CD14-positive monocyte (primary cell): ENCODE results near the gene SDR39U1. TPM values are rescaled to one million over a fixed set of nuclear protein-coding genes. Genes with fewer than 3 reads are reported as not detected.
A peak's percentile ranks its signal among the peaks of the same experiment; 100 is the strongest.

Experiments
- DNase-seq, 3 donors: peaks; one replicate each; pipeline ENCODE4 v3.0.0-alpha.2; 2011 to 2022
- H2AFZ ChIP-seq: 2 replicates; pipeline ENCODE4 v1.6.0; 2012; ENCODE audit warnings: mild to moderate bottlenecking, low read depth, low read length, inconsistent platforms; ENCODE audit not compliant: insufficient read depth, poor library complexity, severe bottlenecking
- H3K27ac ChIP-seq, 2 donors: 1 replicate in 1 of 2; 2 replicates in 1 of 2; pipeline ENCODE4 v1.5.1; 2012 to 2013; ENCODE audit warnings: low read length in 2 of 2, control low read depth in 1 of 2, inconsistent platforms in 1 of 2, low read depth in 1 of 2, mild to moderate bottlenecking in 1 of 2
- H3K27me3 ChIP-seq, 2 donors: one replicate each; pipeline versions ENCODE4 v1.6.0 to v1.6.1; 2011 to 2013; ENCODE audit warnings: low read length in 2 of 2; ENCODE audit not compliant: control insufficient read depth in 2 of 2, insufficient read depth in 2 of 2
- H3K36me3 ChIP-seq, 2 donors: replicated peaks in 1 of 2; 1 replicate in 1 of 2; 2 replicates in 1 of 2; pipeline versions ENCODE4 v1.5.1 to v1.6.1; 2012 to 2013; ENCODE audit warnings: low read length in 2 of 2, control low read depth in 1 of 2, inconsistent platforms in 1 of 2, mild to moderate bottlenecking in 1 of 2; ENCODE audit not compliant: insufficient read depth in 2 of 2, control insufficient read depth in 1 of 2
- H3K4me1 ChIP-seq, 2 donors: 1 replicate in 1 of 2; 2 replicates in 1 of 2; pipeline versions ENCODE4 v1.5.1 to v1.6.1; 2012 to 2013; ENCODE audit warnings: low read length in 2 of 2, control low read depth in 1 of 2, inconsistent platforms in 1 of 2, mild to moderate bottlenecking in 1 of 2, moderate library complexity in 1 of 2; ENCODE audit not compliant: insufficient read depth in 2 of 2, control insufficient read depth in 1 of 2
- H3K4me2 ChIP-seq: replicated peaks from 2 replicates; pipeline ENCODE3; 2012; ENCODE audit warnings: low read length, moderate library complexity, mild to moderate bottlenecking; ENCODE audit not compliant: poor library complexity, severe bottlenecking; ENCODE audit errors: extremely low read depth
- H3K4me3 ChIP-seq, 3 experiments: fragments of 200-600 bp in 1 of 3; sonication (generic) in 1 of 3; replicated peaks in 1 of 3; 1 replicate in 2 of 3; 2 replicates in 1 of 3; pipeline ENCODE4 v1.5.1; 2011 to 2013; ENCODE audit warnings: low read length in 3 of 3, mild to moderate bottlenecking in 3 of 3, control low read depth in 2 of 3, low read depth in 2 of 3, inconsistent platforms in 1 of 3, moderate library complexity in 1 of 3
- H3K79me2 ChIP-seq: 2 replicates; pipeline ENCODE4 v1.6.0; 2012; ENCODE audit warnings: mild to moderate bottlenecking, control low read depth, inconsistent platforms, low read length, moderate library complexity; ENCODE audit not compliant: insufficient read depth
- H3K9ac ChIP-seq: 2 replicates; pipeline ENCODE4 v1.6.0; 2017; ENCODE audit warnings: low read length, mild to moderate bottlenecking; ENCODE audit not compliant: insufficient read depth, poor library complexity, severe bottlenecking
- H3K9me3 ChIP-seq, 2 donors: replicated peaks in 1 of 2; 1 replicate in 1 of 2; 2 replicates in 1 of 2; pipeline versions ENCODE4 v1.5.1 to v1.6.1; 2012 to 2013; ENCODE audit warnings: low read length in 2 of 2, control low read depth in 1 of 2; ENCODE audit not compliant: control insufficient read depth in 1 of 2, insufficient read depth in 1 of 2
- H4K20me1 ChIP-seq: 2 replicates; pipeline ENCODE4 v1.6.0; 2012; ENCODE audit warnings: mild to moderate bottlenecking, low read length, control low read depth, moderate library complexity; ENCODE audit not compliant: insufficient read depth
- H3K27ac Mint-ChIP-seq, 7 donors: one replicate each; pipeline ENCODE4 v1.8.0; 2020; ENCODE audit warnings: mild to moderate bottlenecking in 7 of 7, mixed read lengths in 7 of 7, moderate library complexity in 6 of 7, inconsistent platforms in 2 of 7
- H3K27me3 Mint-ChIP-seq, 3 donors: one replicate each; pipeline ENCODE4 v1.8.0; 2021 to 2022; ENCODE audit warnings: low read depth in 3 of 3, mild to moderate bottlenecking in 3 of 3, mixed read lengths in 3 of 3, moderate library complexity in 3 of 3, inconsistent platforms in 1 of 3
- H3K36me3 Mint-ChIP-seq, 2 donors: one replicate each; pipeline ENCODE4 v1.8.0; 2020; ENCODE audit warnings: mixed read lengths in 2 of 2, inconsistent platforms in 1 of 2, mild to moderate bottlenecking in 1 of 2
- H3K4me1 Mint-ChIP-seq: one replicate; pipeline ENCODE4 v1.8.0; 2020; ENCODE audit warnings: mild to moderate bottlenecking, mixed read lengths
- H3K4me3 Mint-ChIP-seq, 2 donors: one replicate each; pipeline ENCODE4 v1.8.0; 2020; ENCODE audit warnings: mild to moderate bottlenecking in 2 of 2, mixed read lengths in 2 of 2, moderate library complexity in 1 of 2
- H3K9me3 Mint-ChIP-seq, 7 donors: one replicate each; pipeline ENCODE4 v1.8.0; 2020 to 2022; ENCODE audit warnings: mixed read lengths in 7 of 7, mild to moderate bottlenecking in 6 of 7, moderate library complexity in 6 of 7, inconsistent platforms in 2 of 7
- WGBS: methylation state at CpG from one replicate; pipeline ENCODE4 v1.1.5; 2013; ENCODE audit warnings: missing lambda C conversion rate; ENCODE audit not compliant: insufficient coverage; 5-methylcytosine and 5-hydroxymethylcytosine counted together
- intact Hi-C, 2 donors: fragments of 100-400 bp; cut with micrococcal nuclease; formaldehyde crosslinking; loops; one replicate each; pipeline versions ENCODE4 v1.15.0 to v1.15.1; 2023
- polyA plus RNA-seq, 3 donors: library from polyadenylated mRNA; depleted of rRNA in 1 of 3; unstranded in 2 of 3; stranded (reverse) in 1 of 3; fragments of 300-500 nt in 2 of 3; fragments of >200 nt in 1 of 3; fragmentation: Illumina TruSeq in 2 of 3; gene quantifications; 1 replicate in 2 of 3; 2 replicates in 1 of 3; pipeline ENCODE4 v1.2.3, GENCODE V29; 2012 to 2021
- TF ChIP-seq, protein P1 (sequence below): fragments of 200-600 bp; IDR thresholded peaks from one replicate; pipeline ENCODE4 v1.8.0; 2022; ENCODE audit warnings: antibody characterized with exemption, mild to moderate bottlenecking

Gene SDR39U1
- polyA plus RNA-seq, 3 donors = 37.3 to 110 (median 39.2) TPM

DNA sequence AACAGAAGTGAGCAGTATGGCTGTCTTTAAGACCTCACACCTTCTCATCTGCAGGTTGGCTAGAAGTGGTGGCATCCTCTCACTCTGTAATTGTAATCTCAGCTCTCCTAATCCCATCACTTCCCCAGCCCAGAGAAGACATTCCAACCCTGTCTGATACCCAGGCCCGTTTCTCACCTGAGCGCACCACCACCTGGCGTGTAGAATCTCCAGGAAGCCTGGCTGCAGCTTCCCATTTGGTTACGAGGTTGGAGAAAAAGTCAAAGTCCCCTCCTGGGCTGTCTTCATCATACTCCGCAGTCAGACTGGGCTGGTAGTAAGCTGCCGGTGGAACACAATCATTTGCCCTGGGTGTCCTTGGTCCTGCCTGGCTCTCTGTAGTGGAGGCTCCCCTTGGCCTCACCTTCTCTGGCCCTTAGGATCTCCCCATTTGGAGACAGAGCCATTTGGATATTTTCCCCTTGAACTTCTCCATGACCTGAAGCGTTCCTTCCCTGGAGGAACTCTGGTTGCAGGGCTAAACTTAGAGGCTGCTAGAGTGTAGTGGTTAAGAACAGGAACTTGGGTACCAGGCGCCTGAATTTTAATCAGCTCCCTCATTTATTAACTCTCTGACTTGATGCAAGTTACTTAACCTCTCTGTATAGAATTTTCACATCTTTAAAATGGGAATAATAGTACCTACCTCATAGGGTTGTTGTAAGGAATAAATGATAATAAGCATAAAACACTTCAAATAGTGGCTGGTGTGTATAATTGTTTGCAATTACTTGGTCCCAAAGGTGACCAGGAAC, 1.8 kb downstream of the SDR39U1 start:
- H3K4me1 ChIP-seq = peaks cover 51 to 71% of the 10 kb centered on the region in 2 donors
- intact Hi-C loops = loop anchor here in 1 of 2 donors (5.0 to 10.0 kb wide), 2 partner anchors 209 to 1436 kb away; partner anchors contain the start of genes GMPR2 and NEDD8
- no peaks in the 10 kb centered on the region for H3K9me3 ChIP-seq
- no peaks in the 10 kb centered on the region for H3K27me3 ChIP-seq
- peaks cover 41% of the 10 kb centered on the region for H4K20me1 ChIP-seq
- peaks cover 51% of the 10 kb centered on the region for H3K79me2 ChIP-seq
- WGBS = 93% methylated on average over 4 of the region's 8 CpGs
- DNase-seq = no peak
- peaks cover 39 to 47% of the 10 kb centered on the region in 2 donors for H3K36me3 ChIP-seq
- peak overlapping the region in 6 of 7 donors; percentile 6 to 47 (median 29) for H3K27ac Mint-ChIP-seq
- no peak overlapping the region for H3K4me3 Mint-ChIP-seq
- H2AFZ ChIP-seq = no peak overlapping the region
- peaks cover 0 to 6% (median 2%) of the 10 kb centered on the region in 7 donors for H3K9me3 Mint-ChIP-seq
- H3K4me2 ChIP-seq = no peak overlapping the region
- peak overlapping the region in 1 of 2 donors; percentile 4 for H3K27ac ChIP-seq
- no peak overlapping the region for H3K9ac ChIP-seq
- H3K4me1 Mint-ChIP-seq = peaks cover 64% of the 10 kb centered on the region
- no peak overlapping the region for H3K4me3 ChIP-seq
- H3K27me3 Mint-ChIP-seq = peaks cover 0 to 2% (median 0%) of the 10 kb centered on the region in 3 donors
- peaks cover 39 to 49% of the 10 kb centered on the region in 2 donors for H3K36me3 Mint-ChIP-seq
- TF ChIP-seq, protein P1, sequence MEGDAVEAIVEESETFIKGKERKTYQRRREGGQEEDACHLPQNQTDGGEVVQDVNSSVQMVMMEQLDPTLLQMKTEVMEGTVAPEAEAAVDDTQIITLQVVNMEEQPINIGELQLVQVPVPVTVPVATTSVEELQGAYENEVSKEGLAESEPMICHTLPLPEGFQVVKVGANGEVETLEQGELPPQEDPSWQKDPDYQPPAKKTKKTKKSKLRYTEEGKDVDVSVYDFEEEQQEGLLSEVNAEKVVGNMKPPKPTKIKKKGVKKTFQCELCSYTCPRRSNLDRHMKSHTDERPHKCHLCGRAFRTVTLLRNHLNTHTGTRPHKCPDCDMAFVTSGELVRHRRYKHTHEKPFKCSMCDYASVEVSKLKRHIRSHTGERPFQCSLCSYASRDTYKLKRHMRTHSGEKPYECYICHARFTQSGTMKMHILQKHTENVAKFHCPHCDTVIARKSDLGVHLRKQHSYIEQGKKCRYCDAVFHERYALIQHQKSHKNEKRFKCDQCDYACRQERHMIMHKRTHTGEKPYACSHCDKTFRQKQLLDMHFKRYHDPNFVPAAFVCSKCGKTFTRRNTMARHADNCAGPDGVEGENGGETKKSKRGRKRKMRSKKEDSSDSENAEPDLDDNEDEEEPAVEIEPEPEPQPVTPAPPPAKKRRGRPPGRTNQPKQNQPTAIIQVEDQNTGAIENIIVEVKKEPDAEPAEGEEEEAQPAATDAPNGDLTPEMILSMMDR = no peak

DNA sequence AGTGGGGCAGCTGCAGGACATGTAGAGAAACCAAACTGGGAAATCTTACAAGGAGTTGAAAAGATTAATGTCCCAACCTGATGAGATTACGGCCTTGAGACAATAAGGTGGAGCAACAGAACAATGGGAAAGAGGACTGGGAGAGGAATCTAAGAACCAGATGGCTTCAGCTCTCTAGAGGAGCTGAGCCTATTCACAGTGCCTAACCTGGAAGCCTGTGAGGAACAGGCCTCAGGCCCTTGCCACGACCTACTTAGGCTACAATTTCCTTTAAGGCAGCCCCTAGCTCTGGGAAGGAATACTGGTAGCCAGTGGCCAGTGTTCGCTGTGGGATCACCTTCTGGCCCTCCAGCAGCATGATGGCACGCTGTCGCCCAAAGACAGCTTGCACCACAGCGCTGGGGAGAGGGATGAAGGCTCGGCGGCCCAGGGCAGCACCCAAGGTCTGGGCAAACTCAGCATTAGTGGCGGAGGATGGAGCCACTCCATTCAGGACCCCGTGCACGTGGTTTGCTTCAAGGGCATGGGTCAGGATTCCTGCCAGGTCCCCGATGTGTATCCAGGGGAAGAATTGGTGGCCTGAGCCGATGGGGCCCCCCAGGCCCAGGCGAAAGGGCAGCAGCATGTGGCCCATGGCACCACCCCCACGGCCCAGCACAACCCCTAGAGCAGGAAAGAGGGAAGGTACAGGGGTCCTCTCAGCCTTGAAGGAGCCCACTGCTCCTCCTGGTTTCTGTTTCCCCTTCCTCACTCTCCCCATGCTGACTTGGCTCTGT, 2.6 kb downstream of the SDR39U1 start:
- H3K9ac ChIP-seq = no peak overlapping the region
- Mint-ChIP-seq H3K27ac (peak overlapping the region in 4 of 7 donors; percentile 10 to 47 (median 24)), H3K9me3 (peaks cover 0 to 4% (median 2%) of the 10 kb centered on the region in 7 donors), H3K36me3 (peaks cover 47 to 55% of the 10 kb centered on the region in 2 donors), H3K4me3 (no peak overlapping the region), H3K4me1 (peaks cover 64% of the 10 kb centered on the region), H3K27me3 (peaks cover 0 to 2% (median 1%) of the 10 kb centered on the region in 3 donors)
- H3K27me3 ChIP-seq = no peaks in the 10 kb centered on the region
- WGBS = 90% methylated on average over 13 of the region's 15 CpGs
- peaks cover 51% of the 10 kb centered on the region for H3K79me2 ChIP-seq
- no peak overlapping the region for H3K4me3 ChIP-seq
- peak overlapping the region in 1 of 2 donors; percentile 4 for H3K27ac ChIP-seq
- no peaks in the 10 kb centered on the region for H3K9me3 ChIP-seq
- H4K20me1 ChIP-seq = peaks cover 46% of the 10 kb centered on the region
- DNase-seq = no peak
- H3K4me1 ChIP-seq = peaks cover 51 to 71% of the 10 kb centered on the region in 2 donors
- H3K36me3 ChIP-seq = peaks cover 42 to 55% of the 10 kb centered on the region in 2 donors
- no peak overlapping the region for H3K4me2 ChIP-seq
- intact Hi-C loops = loop anchor here (2.0 to 10.0 kb wide), 4 partner anchors 109 to 1435 kb away; partner anchors contain the start of genes GMPR2 (in 1 of the 2), NEDD8 (in 1 of the 2) and TINF2 (in 1 of the 2)
- no peak overlapping the region for H2AFZ ChIP-seq
- TF ChIP-seq, protein P1 = no peak
